ENCODE data around the gene CREM.
A peak's percentile ranks its signal among the peaks of the same experiment; 100 is the strongest.

The CREM gene

DNA sequence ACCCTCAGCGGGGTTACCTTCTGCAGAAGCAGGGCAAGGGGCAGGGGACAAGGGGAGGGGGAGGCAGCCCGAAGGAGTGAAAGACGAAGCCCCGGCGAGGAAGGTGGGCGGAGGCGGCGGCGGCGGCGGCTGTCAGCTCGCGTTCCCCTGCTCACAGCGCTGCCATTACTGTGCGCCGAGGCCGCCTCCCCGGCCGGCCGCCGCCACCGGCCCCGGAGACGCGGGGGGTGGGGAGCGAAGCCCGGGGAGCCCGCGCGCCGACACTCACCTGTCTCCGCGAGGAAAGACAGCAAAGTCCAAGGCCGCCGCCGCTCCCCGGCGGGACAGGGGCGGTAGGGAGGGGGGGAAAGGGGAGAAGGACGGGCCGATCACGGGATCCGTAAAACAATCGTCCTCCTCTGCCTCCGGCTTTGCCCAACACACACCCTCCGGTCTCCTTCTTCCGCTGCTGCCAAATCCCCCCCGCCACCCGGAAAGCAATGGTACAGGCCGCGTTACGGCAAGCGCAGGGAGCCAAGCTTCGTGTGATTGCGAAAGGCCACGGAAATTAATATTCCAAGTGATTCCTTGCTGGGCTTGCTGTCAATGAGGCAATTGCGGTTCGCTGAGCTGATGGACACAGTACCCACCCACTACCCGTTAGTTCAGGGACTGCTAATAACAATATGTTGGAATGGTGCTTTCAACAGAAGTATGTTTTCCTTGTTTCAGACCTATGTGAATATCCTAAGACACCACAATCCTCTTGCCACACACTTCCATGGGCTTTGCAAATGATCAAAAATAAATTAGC is 36.3 kb upstream of the CREM start, which contains the start of gene CUL2:
Gene CUL2 (minus strand): TSS at position 180 of the 793 bp plus-strand sequence. CDS start 19,024 bp downstream, outside the sequence.
- intact Hi-C loops (cut with DNase I; ENCODE audit: low total_unique reads), result no loop called here
- DNase-seq, result peak; percentile 89 to 96
- peak within 1 kb of the TSS; percentile 91 to 92 for H3K27ac ChIP-seq
- no peaks in the 10 kb centered on the region for H3K27me3 ChIP-seq
- H3K9me3 ChIP-seq, result no peaks in the 10 kb centered on the region
- H3K36me3 ChIP-seq, result no peaks in the 10 kb centered on the region
- peaks cover 4 to 43% (median 27%) of the 10 kb centered on the region in 4 donors for H3K4me1 ChIP-seq
- H3K4me3 ChIP-seq, result peak within 1 kb of the TSS; percentile 96 to 97
- TF ChIP-seq, protein P1, sequence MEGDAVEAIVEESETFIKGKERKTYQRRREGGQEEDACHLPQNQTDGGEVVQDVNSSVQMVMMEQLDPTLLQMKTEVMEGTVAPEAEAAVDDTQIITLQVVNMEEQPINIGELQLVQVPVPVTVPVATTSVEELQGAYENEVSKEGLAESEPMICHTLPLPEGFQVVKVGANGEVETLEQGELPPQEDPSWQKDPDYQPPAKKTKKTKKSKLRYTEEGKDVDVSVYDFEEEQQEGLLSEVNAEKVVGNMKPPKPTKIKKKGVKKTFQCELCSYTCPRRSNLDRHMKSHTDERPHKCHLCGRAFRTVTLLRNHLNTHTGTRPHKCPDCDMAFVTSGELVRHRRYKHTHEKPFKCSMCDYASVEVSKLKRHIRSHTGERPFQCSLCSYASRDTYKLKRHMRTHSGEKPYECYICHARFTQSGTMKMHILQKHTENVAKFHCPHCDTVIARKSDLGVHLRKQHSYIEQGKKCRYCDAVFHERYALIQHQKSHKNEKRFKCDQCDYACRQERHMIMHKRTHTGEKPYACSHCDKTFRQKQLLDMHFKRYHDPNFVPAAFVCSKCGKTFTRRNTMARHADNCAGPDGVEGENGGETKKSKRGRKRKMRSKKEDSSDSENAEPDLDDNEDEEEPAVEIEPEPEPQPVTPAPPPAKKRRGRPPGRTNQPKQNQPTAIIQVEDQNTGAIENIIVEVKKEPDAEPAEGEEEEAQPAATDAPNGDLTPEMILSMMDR (IDR thresholded peaks at IDR 0.05), result no peak

DNA sequence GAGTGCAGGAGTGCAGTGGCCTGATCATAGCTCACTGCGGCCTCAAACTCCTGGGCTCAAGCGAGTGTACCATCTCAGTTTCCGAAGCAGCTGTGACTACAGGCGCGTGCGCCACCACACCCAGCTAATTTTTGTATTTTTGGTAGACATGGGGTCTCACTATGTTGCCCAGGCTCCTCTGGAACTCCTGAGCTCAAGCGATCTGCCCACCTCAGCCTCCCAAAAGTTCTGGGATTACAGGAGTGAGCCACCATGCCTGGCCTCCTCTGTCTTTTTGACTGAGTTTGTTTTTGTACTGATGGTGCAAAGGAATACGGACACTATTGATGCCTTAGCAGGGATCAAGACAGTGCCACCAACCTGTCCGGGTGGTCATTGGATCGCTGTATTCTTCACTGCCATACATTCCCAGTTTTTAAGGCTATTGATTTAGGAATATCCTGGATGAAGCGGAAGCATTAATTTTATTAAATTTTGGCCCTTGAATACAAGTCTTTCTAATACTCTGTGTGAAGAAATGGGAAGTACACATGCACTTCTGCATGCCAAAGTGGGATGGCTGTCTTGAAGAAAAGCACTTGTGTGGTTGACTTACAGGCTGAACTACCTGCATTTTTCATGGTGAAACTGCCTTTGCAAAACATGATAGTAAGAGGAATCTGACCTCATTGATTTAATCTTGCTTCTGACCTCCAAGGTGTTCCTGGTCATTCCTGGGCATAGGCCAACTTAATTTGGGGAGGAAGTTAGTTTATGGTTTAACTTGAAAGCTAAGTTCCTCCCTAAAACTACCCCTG is 34.5 kb upstream of the CREM start:
- intact Hi-C loops (cut with DNase I; ENCODE audit: low total_unique reads), result no loop called here
- Histone ChIP-seq H3K9me3 (no peaks in the 10 kb centered on the region), H3K4me3 (no peak overlapping the region), H3K36me3 (no peaks in the 10 kb centered on the region), H3K27me3 (peaks cover 0 to 8% of the 10 kb centered on the region in 2 donors), H3K27ac (no peak overlapping the region), H3K4me1 (peaks cover 4 to 29% (median 20%) of the 10 kb centered on the region in 4 donors)
- TF ChIP-seq, protein P1 (IDR thresholded peaks at IDR 0.05), result no peak
- no peak for DNase-seq

DNA sequence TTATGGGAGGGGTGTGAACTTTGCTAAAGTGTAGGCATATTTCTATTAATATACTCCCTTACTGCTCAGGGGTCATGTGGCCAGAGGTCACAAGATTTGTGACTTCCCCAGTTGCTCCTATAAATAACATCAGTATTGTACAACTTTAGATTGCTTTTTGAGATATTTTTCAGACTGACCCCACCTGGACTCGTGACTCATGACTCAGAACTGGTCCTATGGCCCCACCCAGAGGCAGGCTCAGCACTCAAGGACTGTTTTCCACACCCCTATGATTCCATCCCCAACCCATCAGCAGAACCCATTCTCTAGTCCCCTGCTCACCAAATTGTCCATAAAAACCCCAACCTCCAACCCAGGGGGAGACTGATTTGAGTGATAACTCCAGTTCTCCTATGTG is 33.8 kb upstream of the CREM start:
- no peaks in the 10 kb centered on the region for H3K9me3 ChIP-seq
- TF ChIP-seq, protein P1 (IDR thresholded peaks at IDR 0.05), result no peak
- peaks cover 4 to 24% (median 17%) of the 10 kb centered on the region in 4 donors for H3K4me1 ChIP-seq
- H3K36me3 ChIP-seq, result no peaks in the 10 kb centered on the region
- H3K4me3 ChIP-seq, result no peak overlapping the region
- intact Hi-C loops (cut with DNase I; ENCODE audit: low total_unique reads), result no loop called here
- H3K27me3 ChIP-seq, result peaks cover 0 to 12% of the 10 kb centered on the region in 2 donors
- H3K27ac ChIP-seq, result no peak overlapping the region
- DNase-seq, result no peak

DNA sequence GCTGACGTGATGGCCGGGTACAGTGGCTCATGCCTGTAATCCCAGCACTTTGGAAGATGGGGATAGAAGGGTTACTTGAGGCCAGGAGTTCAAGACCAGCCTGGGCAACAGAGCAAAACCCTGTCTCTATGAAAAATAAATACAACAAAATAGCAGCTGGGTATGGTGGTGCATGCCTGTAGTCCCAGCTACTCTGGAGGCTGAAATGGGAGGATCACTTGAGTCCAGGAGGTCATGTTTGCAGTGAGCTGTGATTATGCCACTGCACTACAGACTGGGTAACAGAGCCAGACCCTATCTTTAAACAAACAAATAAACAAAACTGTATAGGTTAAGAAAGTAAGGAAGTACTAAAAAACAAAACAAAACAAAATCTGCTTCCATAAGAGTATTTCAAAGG is 30.3 kb upstream of the CREM start:
- Histone ChIP-seq H3K4me1 (no peaks in the 10 kb centered on the region), H3K36me3 (no peaks in the 10 kb centered on the region), H3K4me3 (no peak overlapping the region), H3K27me3 (peaks cover 0 to 12% of the 10 kb centered on the region in 2 donors), H3K9me3 (no peaks in the 10 kb centered on the region), H3K27ac (no peak overlapping the region)
- intact Hi-C loops (cut with DNase I; ENCODE audit: low total_unique reads), result no loop called here
- TF ChIP-seq, protein P1 (IDR thresholded peaks at IDR 0.05), result no peak
- DNase-seq, result no peak

DNA sequence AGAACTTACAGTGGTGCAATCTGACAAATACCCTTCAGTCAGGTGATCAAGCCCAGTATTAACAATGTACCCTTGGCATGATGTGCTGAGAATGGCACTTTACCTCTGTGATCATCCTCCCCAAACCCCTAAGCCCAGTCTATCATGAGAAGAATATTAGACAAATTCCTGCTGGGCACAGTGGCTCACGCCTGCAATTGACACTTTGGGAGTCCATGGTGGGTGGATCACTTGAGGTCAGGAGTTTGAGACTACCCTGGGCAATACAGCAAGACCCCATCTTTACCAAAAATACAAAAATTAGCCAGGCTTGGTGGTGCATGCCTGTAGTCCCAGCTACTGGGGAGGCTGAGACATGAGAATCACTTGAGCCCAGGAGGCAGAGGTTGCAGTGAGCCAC is 29.1 kb upstream of the CREM start:
- Histone ChIP-seq H3K36me3 (no peaks in the 10 kb centered on the region), H3K27ac (no peak overlapping the region), H3K4me1 (no peaks in the 10 kb centered on the region), H3K27me3 (peaks cover 0 to 12% of the 10 kb centered on the region in 2 donors), H3K9me3 (no peaks in the 10 kb centered on the region), H3K4me3 (no peak overlapping the region)
- intact Hi-C loops (cut with DNase I; ENCODE audit: low total_unique reads), result no loop called here
- DNase-seq, result no peak
- TF ChIP-seq, protein P1 (IDR thresholded peaks at IDR 0.05), result no peak

Data from tibial artery (tissue), 4 donors.